Naive B cell (primary cell): ENCODE results near the gene TEX261. TPM values are rescaled to one million over a fixed set of nuclear protein-coding genes. Genes with fewer than 3 reads are reported as not detected.

Source experiments
- ATAC-seq, 2 donors: fragments of 150-1000 bp; cut with Tn5 transposase; 2 replicates each; pipeline ENCODE4 v1.10.0; 2021; ENCODE audit warnings: low read depth in 2 of 2, mild to moderate bottlenecking in 2 of 2, moderate library complexity in 2 of 2
- DNase-seq: peaks from one replicate; pipeline ENCODE4 v3.0.0; 2022
- H3K27ac Mint-ChIP-seq, 6 donors: one replicate each; pipeline ENCODE4 v1.8.0; 2020 to 2022; ENCODE audit warnings: mild to moderate bottlenecking in 6 of 6, mixed read lengths in 6 of 6, moderate library complexity in 5 of 6, inconsistent platforms in 2 of 6
- H3K27me3 Mint-ChIP-seq, 3 donors: one replicate each; pipeline ENCODE4 v1.8.0; 2021 to 2022; ENCODE audit warnings: mixed read lengths in 3 of 3, mild to moderate bottlenecking in 1 of 3
- H3K36me3 Mint-ChIP-seq, 2 donors: one replicate each; pipeline ENCODE4 v1.8.0; 2020 to 2022; ENCODE audit warnings: mixed read lengths in 2 of 2, inconsistent platforms in 1 of 2, mild to moderate bottlenecking in 1 of 2
- H3K4me1 Mint-ChIP-seq, 3 donors: one replicate each; pipeline ENCODE4 v1.8.0; 2020 to 2022; ENCODE audit warnings: mixed read lengths in 3 of 3, inconsistent platforms in 1 of 3, mild to moderate bottlenecking in 1 of 3, moderate library complexity in 1 of 3
- H3K4me3 Mint-ChIP-seq, 8 donors: one replicate each; pipeline ENCODE4 v1.8.0; 2020 to 2022; ENCODE audit warnings: mild to moderate bottlenecking in 8 of 8, mixed read lengths in 8 of 8, moderate library complexity in 8 of 8, inconsistent platforms in 2 of 8
- H3K9me3 Mint-ChIP-seq, 7 donors: one replicate each; pipeline ENCODE4 v1.8.0; 2020 to 2022; ENCODE audit warnings: mixed read lengths in 7 of 7, mild to moderate bottlenecking in 5 of 7, inconsistent platforms in 2 of 7, moderate library complexity in 1 of 7
- polyA plus RNA-seq, 6 donors: library from polyadenylated mRNA; unstranded; fragments of 300-500 nt; fragmentation: Illumina TruSeq; gene quantifications; one replicate each; pipeline ENCODE4 v1.2.3, GENCODE V29; 2021; ENCODE audit warnings: low read depth in 6 of 6

TEX261 gene
- polyA plus RNA-seq, 6 donors from 2014 or later: 22.5 to 39.2 (median 31.4) TPM

DNA sequence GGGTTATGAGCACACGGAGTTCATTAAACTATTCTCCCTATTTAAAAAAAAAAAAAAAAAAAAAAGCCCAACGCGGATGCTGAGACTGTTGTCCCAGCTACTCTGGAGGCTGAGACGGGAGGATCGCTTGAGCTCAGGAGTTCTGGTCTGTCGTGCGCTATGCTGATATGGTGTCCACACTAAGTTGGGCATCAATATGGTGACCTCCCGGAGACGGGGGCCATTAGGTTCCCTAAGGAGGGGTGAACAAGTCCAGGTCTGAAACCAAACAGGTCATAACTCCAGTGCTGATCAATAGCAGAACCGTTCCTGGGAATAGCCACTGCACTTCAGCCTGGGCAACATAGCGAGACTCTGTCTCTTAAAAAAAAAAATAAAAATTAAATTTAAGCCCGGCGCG lies 29.2 kb downstream of the TEX261 start:
- Mint-ChIP-seq H3K36me3 (no peaks in the 10 kb centered on the region), H3K27me3 (peaks cover 33 to 54% (median 49%) of the 10 kb centered on the region in 3 donors), H3K4me3 (peak overlapping the region; percentile 73 to 91 (median 86)), H3K27ac (no peak overlapping the region), H3K9me3 (no peaks in the 10 kb centered on the region), H3K4me1 (peaks cover 3 to 11% (median 9%) of the 10 kb centered on the region in 3 donors)
- DNase-seq (no peak), ATAC-seq (no peak)

DNA sequence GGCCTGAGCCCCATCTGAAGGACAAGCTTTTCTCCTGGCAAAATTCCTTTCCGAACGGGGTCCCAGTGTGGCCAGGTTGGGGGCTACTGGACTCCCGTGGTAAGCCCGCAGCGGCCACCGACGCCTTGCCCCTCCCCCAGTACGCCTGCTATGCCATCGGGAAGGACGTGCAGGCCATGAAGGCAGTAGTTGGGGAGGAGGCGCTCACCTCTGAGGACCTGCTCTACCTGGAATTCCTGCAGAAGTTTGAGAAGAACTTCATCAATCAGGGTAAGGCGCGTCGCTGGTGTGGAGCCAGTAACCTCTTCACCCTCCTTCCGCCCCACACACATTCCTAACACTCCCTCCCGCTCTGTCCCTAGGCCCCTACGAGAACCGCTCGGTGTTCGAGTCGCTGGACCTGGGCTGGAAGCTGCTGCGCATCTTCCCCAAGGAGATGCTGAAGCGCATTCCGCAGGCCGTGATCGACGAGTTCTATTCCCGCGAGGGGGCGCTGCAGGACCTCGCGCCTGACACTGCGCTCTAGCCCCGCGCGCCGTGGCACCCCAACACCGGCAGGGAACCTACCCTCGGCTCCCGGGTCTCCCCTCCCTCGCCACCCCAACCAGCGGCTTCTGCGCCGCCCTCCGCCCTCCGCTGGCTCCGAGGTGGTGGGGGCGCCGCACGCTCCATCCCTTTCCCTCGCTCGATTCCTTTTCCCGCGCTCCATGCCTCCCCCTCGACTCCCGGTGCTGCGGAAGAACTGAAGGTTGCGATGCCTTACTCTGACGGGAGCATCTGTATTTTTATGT lies 29.9 kb downstream of the TEX261 start:
- H3K27ac Mint-ChIP-seq: peak overlapping the region in 1 of 6 donors; percentile 68
- peak; percentile 97 to 98 for ATAC-seq

DNA sequence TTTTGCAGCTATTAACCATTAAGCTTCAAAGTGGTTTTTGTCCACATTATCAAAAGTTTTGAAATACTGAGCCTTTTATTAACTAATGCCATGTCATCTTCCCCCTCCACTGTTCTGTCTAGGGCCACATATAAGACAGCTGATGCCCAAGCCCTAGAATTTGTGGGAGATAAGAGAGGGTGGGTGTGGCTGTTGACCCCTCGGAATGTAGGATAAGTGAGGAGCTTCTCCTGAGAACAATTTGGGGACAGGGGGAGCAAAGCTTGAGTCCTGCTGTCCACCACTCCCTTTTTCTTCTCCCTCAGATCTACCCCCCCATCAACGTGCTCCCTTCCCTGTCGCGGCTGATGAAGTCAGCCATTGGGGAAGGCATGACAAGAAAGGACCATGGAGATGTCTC lies 30.5 kb downstream of the TEX261 start:
- peaks cover 3 to 11% (median 9%) of the 10 kb centered on the region in 3 donors for H3K4me1 Mint-ChIP-seq
- DNase-seq (no peak), ATAC-seq (no peak)
- H3K4me3 Mint-ChIP-seq: peak overlapping the region in 2 of 8 donors; percentile 13 to 78
- no peak overlapping the region for H3K27ac Mint-ChIP-seq
- H3K9me3 Mint-ChIP-seq: no peaks in the 10 kb centered on the region
- peaks cover 35 to 54% (median 49%) of the 10 kb centered on the region in 3 donors for H3K27me3 Mint-ChIP-seq
- H3K36me3 Mint-ChIP-seq: no peaks in the 10 kb centered on the region

More for the DNA sequence above, 29.9 kb downstream of the TEX261 start:
- DNase-seq: peak; percentile 74
- H3K9me3 Mint-ChIP-seq: no peaks in the 10 kb centered on the region
- no peaks in the 10 kb centered on the region for H3K36me3 Mint-ChIP-seq
- peak overlapping the region; percentile 73 to 91 (median 86) for H3K4me3 Mint-ChIP-seq
- H3K4me1 Mint-ChIP-seq: peaks cover 3 to 11% (median 9%) of the 10 kb centered on the region in 3 donors
- peaks cover 33 to 58% (median 49%) of the 10 kb centered on the region in 3 donors for H3K27me3 Mint-ChIP-seq

DNA sequence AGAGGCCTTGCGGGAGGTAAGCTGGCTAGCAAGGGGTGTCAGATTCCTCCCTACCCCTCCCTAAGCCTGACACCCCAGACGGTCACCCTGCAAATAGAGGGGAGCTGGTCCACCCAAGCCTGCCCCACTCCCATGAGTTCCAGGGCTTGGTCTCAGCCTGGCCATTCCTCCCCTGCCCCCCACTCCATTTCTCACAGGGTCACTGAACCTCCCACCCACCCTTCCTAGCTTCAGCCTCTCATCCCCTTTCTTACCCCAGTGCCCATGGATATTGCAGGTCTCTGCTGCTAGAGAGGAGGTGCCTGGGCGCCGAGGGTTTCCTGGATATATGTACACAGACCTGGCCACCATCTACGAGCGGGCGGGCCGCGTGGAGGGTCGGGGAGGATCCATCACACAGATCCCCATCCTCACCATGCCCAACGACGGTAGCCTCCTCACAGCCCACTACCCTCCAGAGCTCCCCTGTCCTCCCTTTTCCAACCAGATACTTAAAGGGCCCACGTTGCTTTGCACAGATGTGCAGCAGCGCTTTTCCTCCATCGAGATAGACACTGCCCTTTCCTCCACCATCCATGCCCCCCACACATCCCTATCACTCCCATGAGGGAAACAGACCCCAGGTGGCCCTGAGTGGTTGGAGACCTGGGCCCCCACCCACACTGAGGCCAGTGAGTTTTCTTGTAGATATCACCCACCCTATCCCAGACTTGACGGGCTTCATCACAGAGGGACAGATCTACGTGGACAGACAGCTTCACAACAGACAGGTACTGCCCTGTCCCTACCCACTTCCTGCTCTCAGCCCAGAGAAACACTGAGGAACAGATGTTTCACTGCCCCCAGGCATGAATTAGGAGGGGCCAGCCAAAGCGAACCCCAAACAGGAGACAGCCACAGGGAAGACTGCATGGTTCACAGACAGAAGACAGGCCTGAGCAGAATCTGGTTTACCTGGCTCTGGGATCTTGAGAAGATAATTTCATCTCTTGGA lies 31.5 kb downstream of the TEX261 start:
- H3K36me3 Mint-ChIP-seq: no peaks in the 10 kb centered on the region
- peaks cover 35 to 57% (median 57%) of the 10 kb centered on the region in 3 donors for H3K27me3 Mint-ChIP-seq
- H3K4me3 Mint-ChIP-seq: peak overlapping the region in 2 of 8 donors; percentile 1 to 25
- peaks cover 8 to 15% (median 14%) of the 10 kb centered on the region in 3 donors for H3K4me1 Mint-ChIP-seq
- H3K9me3 Mint-ChIP-seq: no peaks in the 10 kb centered on the region
- ATAC-seq: no peak
- H3K27ac Mint-ChIP-seq: no peak overlapping the region
- DNase-seq: no peak

DNA sequence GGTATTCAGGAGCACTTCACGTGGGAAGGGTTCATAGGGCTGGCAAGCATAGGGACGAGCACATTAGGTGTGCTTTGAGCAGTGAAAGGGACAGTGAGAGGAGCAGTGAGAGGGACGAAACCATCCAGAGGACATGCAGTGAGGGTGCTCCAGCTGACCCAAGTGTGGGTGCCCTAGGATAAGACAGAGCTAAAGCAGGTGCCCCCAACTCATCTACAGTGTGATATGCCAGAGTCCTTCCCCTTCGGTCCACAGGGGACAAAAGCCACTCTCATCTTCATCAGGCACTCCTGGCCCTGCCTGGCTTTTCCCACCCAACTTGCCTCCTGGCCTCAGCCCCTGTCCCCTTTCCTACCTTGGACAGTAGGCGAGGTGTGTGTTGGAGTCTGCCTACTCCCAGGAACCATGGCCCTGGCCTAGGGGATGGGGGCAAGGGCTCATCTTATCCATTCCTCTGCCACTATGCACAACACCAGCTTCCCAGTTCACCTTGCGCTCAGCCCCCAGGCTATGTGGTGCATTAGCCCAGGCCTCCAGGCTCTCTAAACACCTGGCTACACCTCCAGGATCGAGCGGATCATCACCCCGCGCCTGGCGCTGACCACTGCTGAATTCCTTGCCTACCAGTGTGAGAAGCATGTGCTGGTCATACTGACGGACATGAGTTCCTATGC lies 32.3 kb downstream of the TEX261 start:
- ATAC-seq (no peak), DNase-seq (no peak)
- H3K27ac Mint-ChIP-seq: no peak overlapping the region
- no peaks in the 10 kb centered on the region for H3K9me3 Mint-ChIP-seq
- H3K36me3 Mint-ChIP-seq: no peaks in the 10 kb centered on the region
- H3K4me3 Mint-ChIP-seq: no peak overlapping the region
- peaks cover 37 to 65% (median 65%) of the 10 kb centered on the region in 3 donors for H3K27me3 Mint-ChIP-seq
- H3K4me1 Mint-ChIP-seq: peaks cover 9 to 15% (median 15%) of the 10 kb centered on the region in 3 donors

DNA sequence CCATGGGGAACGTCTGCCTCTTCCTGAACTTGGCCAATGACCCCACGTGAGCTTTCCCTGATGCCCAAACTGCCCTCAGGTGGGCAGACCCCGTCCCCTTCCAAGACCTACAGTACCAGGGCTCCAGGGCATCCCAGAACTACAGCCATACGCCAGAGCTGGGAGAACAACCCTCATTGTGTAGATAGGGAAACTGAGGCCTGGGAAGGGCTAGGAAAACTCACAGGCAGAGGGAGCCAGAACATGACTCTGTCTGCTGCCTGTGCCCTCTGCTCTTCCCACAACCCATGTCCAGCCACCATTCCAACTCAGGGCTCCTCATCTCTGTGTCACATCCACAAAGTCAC lies 33.1 kb downstream of the TEX261 start:
- no peak for ATAC-seq
- peaks cover 9 to 15% (median 15%) of the 10 kb centered on the region in 3 donors for H3K4me1 Mint-ChIP-seq
- H3K27me3 Mint-ChIP-seq: peaks cover 38 to 73% (median 65%) of the 10 kb centered on the region in 3 donors
- no peak overlapping the region for H3K27ac Mint-ChIP-seq
- H3K4me3 Mint-ChIP-seq: no peak overlapping the region
- H3K36me3 Mint-ChIP-seq: no peaks in the 10 kb centered on the region
- no peaks in the 10 kb centered on the region for H3K9me3 Mint-ChIP-seq
- DNase-seq: no peak

DNA sequence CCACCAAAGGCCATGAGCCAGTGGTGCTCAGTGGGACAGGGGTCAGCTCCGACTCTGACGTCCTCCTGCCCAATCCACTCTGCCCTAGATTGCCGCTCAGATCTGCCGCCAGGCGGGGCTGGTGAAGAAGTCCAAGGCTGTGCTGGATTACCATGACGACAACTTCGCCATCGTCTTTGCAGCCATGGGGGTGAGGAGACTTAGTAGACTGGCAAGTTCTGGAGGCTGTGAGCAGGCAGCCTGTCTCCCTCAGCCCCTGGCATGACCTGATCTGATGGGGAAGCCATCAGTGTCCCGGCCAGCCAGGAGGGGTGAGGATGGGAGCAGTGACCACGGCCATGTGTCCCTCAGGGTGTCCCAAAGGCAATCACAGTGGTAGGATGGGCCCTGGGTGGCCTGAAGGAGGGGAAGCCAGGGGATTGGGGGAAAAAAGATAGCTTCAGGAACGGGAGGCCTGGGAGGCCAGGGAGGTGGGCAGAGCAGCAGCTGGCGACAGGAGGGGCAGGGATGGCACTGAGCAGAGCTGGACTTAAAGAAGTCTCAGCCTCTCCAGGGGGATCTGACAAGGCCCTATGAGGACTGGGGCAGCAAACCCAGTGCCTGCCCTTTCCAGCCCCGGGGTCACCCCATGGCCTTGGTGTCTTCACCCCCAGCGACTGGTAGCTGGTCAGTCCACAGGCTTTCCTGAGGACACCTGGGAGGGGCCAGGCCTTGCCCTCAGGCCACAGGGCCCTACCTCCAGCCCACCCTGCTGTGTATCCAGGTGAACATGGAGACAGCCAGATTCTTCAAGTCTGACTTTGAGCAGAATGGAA lies 33.6 kb downstream of the TEX261 start:
- no peak for ATAC-seq
- no peaks in the 10 kb centered on the region for H3K9me3 Mint-ChIP-seq
- DNase-seq: no peak
- H3K36me3 Mint-ChIP-seq: no peaks in the 10 kb centered on the region
- H3K27ac Mint-ChIP-seq: no peak overlapping the region
- peaks cover 43 to 78% (median 70%) of the 10 kb centered on the region in 3 donors for H3K27me3 Mint-ChIP-seq
- H3K4me3 Mint-ChIP-seq: no peak overlapping the region
- H3K4me1 Mint-ChIP-seq: peaks cover 9 to 15% (median 15%) of the 10 kb centered on the region in 3 donors

DNA sequence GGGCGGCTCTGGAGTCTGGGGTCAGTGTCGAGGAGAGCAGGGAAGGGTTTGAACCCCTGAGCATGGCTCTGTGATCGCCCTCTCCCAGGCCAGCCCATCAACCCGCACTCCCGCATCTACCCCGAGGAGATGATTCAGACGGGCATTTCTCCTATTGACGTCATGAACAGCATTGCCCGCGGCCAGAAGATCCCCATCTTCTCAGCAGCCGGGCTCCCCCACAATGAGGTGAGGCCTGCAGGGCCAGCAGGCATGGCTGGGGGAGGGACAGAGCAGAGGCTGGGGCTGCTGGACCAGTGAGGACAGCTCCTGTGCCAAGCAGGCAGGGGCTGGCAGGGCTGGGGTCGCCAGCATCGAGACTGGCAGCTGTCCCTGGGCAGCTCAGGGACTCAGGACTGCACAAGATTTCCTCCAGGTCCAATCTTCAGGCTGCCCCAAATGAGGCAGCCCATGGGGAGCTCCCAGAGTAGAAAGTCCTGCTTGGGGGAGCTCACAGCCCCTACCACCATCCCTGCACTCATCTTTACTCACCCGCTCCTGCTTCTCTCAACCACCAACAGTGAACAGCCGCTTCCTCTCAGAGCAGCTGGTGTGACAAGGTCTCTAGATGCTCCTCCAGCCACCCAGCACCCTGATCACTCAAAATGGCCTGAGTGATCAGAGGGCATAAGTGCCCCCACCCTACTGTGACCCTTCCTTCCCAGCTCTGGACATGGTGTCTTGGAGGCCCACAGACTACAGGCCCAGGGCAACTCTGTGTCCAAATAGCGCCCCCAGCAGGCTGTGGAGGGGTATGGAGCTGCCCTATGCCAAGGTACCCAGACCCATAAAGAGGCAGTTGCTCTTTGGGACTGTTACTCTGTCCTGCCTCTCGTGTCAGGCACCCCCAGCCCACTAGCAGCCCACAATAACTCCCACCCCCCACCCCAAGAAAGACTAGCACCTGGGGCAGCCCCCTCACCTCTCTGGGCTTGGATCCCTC lies 34.5 kb downstream of the TEX261 start:
- no peak for DNase-seq
- Mint-ChIP-seq H3K27ac (no peak overlapping the region), H3K4me3 (no peak overlapping the region), H3K4me1 (peaks cover 9 to 12% (median 10%) of the 10 kb centered on the region in 3 donors), H3K9me3 (no peaks in the 10 kb centered on the region), H3K36me3 (no peaks in the 10 kb centered on the region), H3K27me3 (peaks cover 46 to 84% (median 78%) of the 10 kb centered on the region in 3 donors)
- ATAC-seq: no peak

DNA sequence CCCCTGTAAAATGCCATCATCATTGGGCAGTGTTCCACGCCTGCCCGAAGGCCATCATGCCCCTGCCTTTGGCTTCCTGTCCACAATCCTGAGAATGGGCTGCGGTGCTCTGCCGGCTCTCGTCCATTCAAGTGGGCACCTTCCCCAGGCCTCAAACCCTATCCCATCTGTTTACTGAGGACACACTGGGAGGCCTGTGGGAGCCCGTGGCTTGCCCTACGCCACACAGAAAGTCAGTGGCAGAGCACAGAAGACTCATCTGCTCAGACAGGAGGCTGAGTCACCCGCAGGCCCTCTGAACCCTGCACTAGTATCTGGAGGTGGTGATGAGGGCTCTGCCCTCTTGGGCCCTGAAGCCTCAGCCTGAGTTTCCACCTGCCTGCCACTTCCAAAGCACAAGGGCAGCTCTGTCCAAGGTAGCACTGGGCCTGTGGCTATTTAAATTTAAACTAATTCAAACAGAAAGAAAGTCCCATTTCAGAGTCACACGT lies 35.4 kb downstream of the TEX261 start:
- Mint-ChIP-seq H3K36me3 (no peaks in the 10 kb centered on the region), H3K4me3 (no peak overlapping the region), H3K9me3 (no peaks in the 10 kb centered on the region), H3K27ac (peak overlapping the region in 1 of 6 donors; percentile 14), H3K27me3 (peaks cover 49 to 84% (median 77%) of the 10 kb centered on the region in 3 donors), H3K4me1 (peaks cover 3 to 6% (median 5%) of the 10 kb centered on the region in 3 donors)
- ATAC-seq: no peak
- no peak for DNase-seq

DNA sequence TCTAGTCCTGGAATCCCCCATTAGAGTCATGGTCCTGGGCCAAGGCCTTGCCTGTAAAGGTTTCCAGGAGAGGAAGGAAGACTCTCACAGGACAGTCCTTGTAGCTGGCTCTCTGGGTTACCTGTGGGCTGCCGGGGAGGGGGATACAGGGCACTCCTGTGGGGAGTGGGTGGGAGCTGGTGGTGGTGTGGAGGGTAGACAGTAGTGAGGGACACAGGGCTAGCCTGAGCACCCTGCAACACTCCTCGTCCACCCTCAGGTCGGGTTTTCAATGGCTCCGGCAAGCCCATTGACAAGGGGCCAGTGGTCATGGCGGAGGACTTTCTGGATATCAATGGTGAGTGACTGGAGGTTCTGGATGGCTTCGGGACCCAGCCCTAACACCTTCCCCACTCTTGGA lies 35.9 kb downstream of the TEX261 start:
- peaks cover 52 to 83% (median 77%) of the 10 kb centered on the region in 3 donors for H3K27me3 Mint-ChIP-seq
- H3K4me3 Mint-ChIP-seq: no peak overlapping the region
- ATAC-seq (no peak), DNase-seq (no peak)
- H3K4me1 Mint-ChIP-seq: peaks cover 3 to 6% (median 5%) of the 10 kb centered on the region in 3 donors
- no peak overlapping the region for H3K27ac Mint-ChIP-seq
- H3K36me3 Mint-ChIP-seq: no peaks in the 10 kb centered on the region
- no peaks in the 10 kb centered on the region for H3K9me3 Mint-ChIP-seq

DNA sequence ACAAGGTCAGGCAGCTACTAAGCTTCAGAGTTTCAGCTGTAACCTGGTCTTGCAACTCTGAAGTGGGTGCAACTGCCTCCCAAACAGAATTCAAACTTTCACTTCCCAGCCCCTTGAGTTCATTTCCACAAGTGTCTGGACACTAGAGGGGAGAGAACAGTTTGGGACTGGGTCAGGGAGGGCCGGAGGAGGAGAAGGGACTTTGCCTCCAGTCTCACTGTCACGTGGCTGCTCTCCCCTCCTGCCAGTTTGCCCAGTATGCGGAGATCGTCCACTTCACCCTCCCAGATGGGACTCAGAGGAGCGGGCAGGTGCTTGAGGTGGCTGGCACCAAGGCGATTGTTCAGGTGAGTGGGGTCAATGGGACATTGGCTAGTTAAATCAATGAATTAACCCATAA lies 36.9 kb downstream of the TEX261 start:
- H3K27me3 Mint-ChIP-seq: peaks cover 47 to 80% (median 75%) of the 10 kb centered on the region in 3 donors
- DNase-seq (no peak), ATAC-seq (no peak)
- H3K27ac Mint-ChIP-seq: no peak overlapping the region
- H3K36me3 Mint-ChIP-seq: no peaks in the 10 kb centered on the region
- no peak overlapping the region for H3K4me3 Mint-ChIP-seq
- H3K9me3 Mint-ChIP-seq: no peaks in the 10 kb centered on the region
- peaks cover 3 to 6% (median 5%) of the 10 kb centered on the region in 3 donors for H3K4me1 Mint-ChIP-seq
